NCI-H128 (cell line): ENCODE measurements around the gene MUTYH.

Experiments
- DNase-seq: peaks from one replicate; lab custom pipeline; 2025; ENCODE audit not compliant: unreplicated experiment; lab: John Stamatoyannopoulos, UW

Gene MUTYH

GRCh38 chr1:45351508-45351907 lies 11.3 kb upstream of the MUTYH start:
- DNase-seq, result no peak

GRCh38 chr1:45348966-45349677 lies 8.9 kb upstream of the MUTYH start:
- no peak for DNase-seq

GRCh38 chr1:45348609-45348965 lies 8.3 kb upstream of the MUTYH start:
- DNase-seq, result no peak

- DNase-seq, result no peak
Observed at GRCh38 chr1:45348020-45348419, 7.8 kb upstream of the MUTYH start.

- DNase-seq, result no peak
Observed at GRCh38 chr1:45346473-45346872, 6.2 kb upstream of the MUTYH start.

GRCh38 chr1:45345014-45345413 lies 4.8 kb upstream of the MUTYH start:
- no peak for DNase-seq

- DNase-seq, result no peak
Observed at GRCh38 chr1:45344499-45344898, 4.3 kb upstream of the MUTYH start.

- no peak for DNase-seq
Observed at GRCh38 chr1:45340816-45341466, 701 bp upstream of the MUTYH start.

GRCh38 chr1:45337630-45338325 lies 2.5 kb downstream of the MUTYH start:
- no peak for DNase-seq

- DNase-seq, result no peak
Observed at GRCh38 chr1:45335855-45336324, 4.3 kb downstream of the MUTYH start.

GRCh38 chr1:45334308-45335245 lies 5.7 kb downstream of the MUTYH start:
- no peak for DNase-seq

GRCh38 chr1:45332346-45332720 lies 7.9 kb downstream of the MUTYH start:
- DNase-seq, result no peak

- DNase-seq, result no peak
Observed at GRCh38 chr1:45331436-45332345, 8.5 kb downstream of the MUTYH start.

- DNase-seq, result no peak
Observed at GRCh38 chr1:45329445-45329844, 10.8 kb downstream of the MUTYH start.

- DNase-seq, result no peak
Observed at GRCh38 chr1:45328680-45329079, 11.6 kb downstream of the MUTYH start.

- DNase-seq, result no peak
Observed at GRCh38 chr1:45327644-45328515, 12.4 kb downstream of the MUTYH start.

GRCh38 chr1:45326627-45327623 lies 13.3 kb downstream of the MUTYH start, which contains the start of gene HPDL:
Gene HPDL (plus strand): TSS chr1:45326895. CDS start chr1:45327149, 254 bp downstream.
- DNase-seq, result peak; percentile 59
